MCF 10A (cell line): Measurements from ENCODE around the gene B3GNT8. TPM values are rescaled to one million over a fixed set of nuclear protein-coding genes. Genes with fewer than 3 reads are reported as not detected.

Experiments
- BruUV-seq: library from RNA; stranded (reverse); fragments of 400-500 nt; replicated peaks from 2 replicates; lab custom pipeline; 2021; lab: Mats Ljungman, UMichigan
- CTCF ChIA-PET: fragments of 300-600 bp; sonication (Branson Sonifier 250); formaldehyde crosslinking; extraction: SDS; loops from one replicate; lab custom pipeline; 2021; ENCODE audit warnings: antibody characterized with exemption, inconsistent platforms; lab: Yijun Ruan, JAX
- POLR2A ChIA-PET: fragments of 300-600, 350-650 bp; sonication (Branson Sonifier 250); formaldehyde crosslinking; extraction: SDS; loops from one replicate; lab custom pipeline; 2020; ENCODE audit warnings: antibody characterized with exemption, inconsistent platforms; lab: Yijun Ruan, JAX
- DNase-seq: peaks from one replicate; pipeline ENCODE4 v3.0.0-alpha.2; 2018; ENCODE audit not compliant: unreplicated experiment
- H3K27ac Mint-ChIP-seq: one replicate; pipeline ENCODE4 v1.8.0; 2022; ENCODE audit warnings: mild to moderate bottlenecking, low read depth, mixed read lengths; ENCODE audit not compliant: unreplicated experiment
- H3K27me3 Mint-ChIP-seq: one replicate; pipeline ENCODE4 v1.8.0; 2022; ENCODE audit warnings: mixed read lengths; ENCODE audit not compliant: insufficient read depth, unreplicated experiment
- H3K36me3 Mint-ChIP-seq: one replicate; pipeline ENCODE4 v1.8.0; 2022; ENCODE audit warnings: mild to moderate bottlenecking, moderate library complexity, mixed read lengths; ENCODE audit not compliant: insufficient read depth, unreplicated experiment
- H3K4me1 Mint-ChIP-seq: one replicate; pipeline ENCODE4 v1.8.0; 2022; ENCODE audit warnings: mixed read lengths; ENCODE audit not compliant: insufficient read depth, unreplicated experiment
- H3K4me3 Mint-ChIP-seq: one replicate; pipeline ENCODE4 v1.8.0; 2022; ENCODE audit warnings: mild to moderate bottlenecking, moderate library complexity, mixed read lengths; ENCODE audit not compliant: unreplicated experiment
- H3K9me3 Mint-ChIP-seq: one replicate; pipeline ENCODE4 v1.8.0; 2022; ENCODE audit warnings: mixed read lengths; ENCODE audit not compliant: unreplicated experiment
- intact Hi-C: fragments of 100-400 bp; cut with micrococcal nuclease; formaldehyde crosslinking; loops from 2 replicates; pipeline ENCODE4 v1.14.1; 2022
- total RNA-seq: library from RNA; stranded (reverse); gene quantifications from 2 replicates; pipeline ENCODE4 v1.2.3, GENCODE V29; 2022
- TF ChIP-seq, protein P1 (sequence below): fragments of 200-600 bp; IDR thresholded peaks from one replicate; pipeline ENCODE4 v1.8.0; 2022; ENCODE audit warnings: antibody characterized with exemption, mild to moderate bottlenecking; ENCODE audit not compliant: unreplicated experiment

B3GNT8 gene
- total RNA-seq, 1 experiment from 2014 or later, result not detected

DNA sequence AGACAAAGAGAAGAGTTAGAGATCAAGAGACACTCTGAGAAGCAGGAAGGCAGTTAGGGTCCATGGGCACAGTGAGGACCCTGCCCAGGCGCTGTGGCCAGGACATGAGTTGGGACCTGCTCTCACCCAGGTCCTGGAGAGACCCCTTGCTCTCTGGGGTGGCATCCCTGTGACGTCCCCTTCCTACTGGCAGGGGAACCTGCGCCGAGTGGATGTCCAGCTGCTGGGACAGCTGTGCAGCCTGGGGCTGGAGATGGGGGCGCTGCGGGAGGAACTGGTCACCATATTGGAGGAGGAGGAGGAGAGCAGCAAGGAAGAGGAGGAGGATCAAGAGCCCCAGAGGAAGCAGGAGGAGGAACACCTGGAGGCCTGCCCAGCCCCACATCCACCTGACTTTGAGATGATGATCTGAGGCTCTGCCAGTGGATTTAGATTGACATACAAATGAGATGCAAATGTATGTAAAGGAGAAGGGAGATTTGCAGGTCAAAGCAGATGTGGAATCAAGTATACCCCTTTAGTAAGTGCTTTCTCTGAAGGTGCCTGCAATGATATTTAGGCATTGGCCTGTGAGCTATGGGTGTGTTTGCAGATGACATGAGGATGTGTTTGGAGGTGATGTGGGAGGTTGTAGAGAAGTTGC is 16.8 kb upstream of the B3GNT8 start:
- H3K27ac Mint-ChIP-seq, result no peak overlapping the region
- no peaks in the 10 kb centered on the region for H3K9me3 Mint-ChIP-seq
- no peak for DNase-seq
- POLR2A ChIA-PET, result no interaction called here
- H3K4me3 Mint-ChIP-seq, result no peak overlapping the region
- peaks cover 13% of the 10 kb centered on the region for H3K4me1 Mint-ChIP-seq
- intact Hi-C loops, result no loop called here
- H3K36me3 Mint-ChIP-seq, result no peaks in the 10 kb centered on the region
- peaks cover 21% of the 10 kb centered on the region for H3K27me3 Mint-ChIP-seq
- BruUV-seq, result no TSS peak
- CTCF ChIA-PET, result interaction anchor here (1.2 kb wide), 1 partner anchor 8 kb away, joined by 4 read pairs; no protein-coding TSS in a partner anchor
- TF ChIP-seq, protein P1, sequence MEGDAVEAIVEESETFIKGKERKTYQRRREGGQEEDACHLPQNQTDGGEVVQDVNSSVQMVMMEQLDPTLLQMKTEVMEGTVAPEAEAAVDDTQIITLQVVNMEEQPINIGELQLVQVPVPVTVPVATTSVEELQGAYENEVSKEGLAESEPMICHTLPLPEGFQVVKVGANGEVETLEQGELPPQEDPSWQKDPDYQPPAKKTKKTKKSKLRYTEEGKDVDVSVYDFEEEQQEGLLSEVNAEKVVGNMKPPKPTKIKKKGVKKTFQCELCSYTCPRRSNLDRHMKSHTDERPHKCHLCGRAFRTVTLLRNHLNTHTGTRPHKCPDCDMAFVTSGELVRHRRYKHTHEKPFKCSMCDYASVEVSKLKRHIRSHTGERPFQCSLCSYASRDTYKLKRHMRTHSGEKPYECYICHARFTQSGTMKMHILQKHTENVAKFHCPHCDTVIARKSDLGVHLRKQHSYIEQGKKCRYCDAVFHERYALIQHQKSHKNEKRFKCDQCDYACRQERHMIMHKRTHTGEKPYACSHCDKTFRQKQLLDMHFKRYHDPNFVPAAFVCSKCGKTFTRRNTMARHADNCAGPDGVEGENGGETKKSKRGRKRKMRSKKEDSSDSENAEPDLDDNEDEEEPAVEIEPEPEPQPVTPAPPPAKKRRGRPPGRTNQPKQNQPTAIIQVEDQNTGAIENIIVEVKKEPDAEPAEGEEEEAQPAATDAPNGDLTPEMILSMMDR, result no peak

DNA sequence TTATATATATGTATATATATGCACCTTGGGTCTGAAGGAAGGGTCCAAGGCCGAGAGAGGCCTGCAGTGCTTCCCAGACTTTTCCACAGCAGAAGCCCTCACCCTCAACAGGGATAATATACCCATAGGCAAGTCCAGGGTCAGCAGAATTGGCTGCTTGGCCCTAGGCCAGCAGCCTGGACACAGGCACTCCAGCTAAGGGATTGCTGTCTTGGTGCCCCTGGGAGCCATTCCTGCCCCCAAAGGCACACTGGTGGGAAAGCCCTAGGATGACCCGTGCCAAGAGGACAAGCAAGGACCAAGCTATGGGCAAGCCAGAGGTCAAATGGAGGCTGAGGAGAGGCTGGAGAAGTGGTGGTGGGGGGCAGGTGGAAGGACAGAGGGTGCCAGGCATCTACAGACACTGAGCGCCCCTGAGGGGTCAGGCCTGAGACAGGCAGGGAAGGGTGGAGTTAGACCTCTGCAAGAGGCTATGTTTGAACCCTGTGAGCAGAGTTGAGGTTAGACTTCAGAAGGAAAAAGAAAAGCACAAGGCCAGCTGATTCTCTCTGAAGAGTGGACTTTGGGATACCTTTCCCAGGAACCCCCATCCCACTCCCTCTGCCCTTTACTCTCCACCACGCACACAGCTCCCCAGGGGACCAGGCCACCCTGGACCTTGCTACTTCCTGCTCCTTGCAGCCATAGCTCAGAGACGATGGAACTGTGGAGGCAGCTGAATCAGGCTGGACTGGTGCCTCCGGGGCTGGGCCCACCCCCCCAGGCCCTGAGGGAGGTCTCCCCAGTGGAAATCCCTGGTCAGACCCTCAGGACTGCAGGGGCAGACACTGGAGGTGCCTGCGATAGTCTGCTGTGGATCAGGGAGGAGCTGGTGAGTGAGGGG is 15.5 kb upstream of the B3GNT8 start, which contains the start of gene ERICH4:
Gene ERICH4 (plus strand): TSS at position 684 of the 883 bp plus-strand sequence. CDS start 14 bp downstream, at position 698.
- Mint-ChIP-seq H3K4me3 (no peak within 1 kb of the TSS), H3K27me3 (peaks cover 21% of the 10 kb centered on the region), H3K4me1 (peaks cover 13% of the 10 kb centered on the region), H3K36me3 (peaks cover 3% of the 10 kb centered on the region), H3K9me3 (no peaks in the 10 kb centered on the region), H3K27ac (no peak within 1 kb of the TSS)
- POLR2A ChIA-PET, result no interaction called here
- TF ChIP-seq, protein P1, result no peak
- CTCF ChIA-PET, result interaction anchor here (0.6 to 1.2 kb wide), 3 partner anchors 9 to 609 kb away, joined by 3 to 4 read pairs (median 4); no protein-coding TSS in a partner anchor
- intact Hi-C loops, result no loop called here
- no TSS peak for BruUV-seq
- no peak for DNase-seq

DNA sequence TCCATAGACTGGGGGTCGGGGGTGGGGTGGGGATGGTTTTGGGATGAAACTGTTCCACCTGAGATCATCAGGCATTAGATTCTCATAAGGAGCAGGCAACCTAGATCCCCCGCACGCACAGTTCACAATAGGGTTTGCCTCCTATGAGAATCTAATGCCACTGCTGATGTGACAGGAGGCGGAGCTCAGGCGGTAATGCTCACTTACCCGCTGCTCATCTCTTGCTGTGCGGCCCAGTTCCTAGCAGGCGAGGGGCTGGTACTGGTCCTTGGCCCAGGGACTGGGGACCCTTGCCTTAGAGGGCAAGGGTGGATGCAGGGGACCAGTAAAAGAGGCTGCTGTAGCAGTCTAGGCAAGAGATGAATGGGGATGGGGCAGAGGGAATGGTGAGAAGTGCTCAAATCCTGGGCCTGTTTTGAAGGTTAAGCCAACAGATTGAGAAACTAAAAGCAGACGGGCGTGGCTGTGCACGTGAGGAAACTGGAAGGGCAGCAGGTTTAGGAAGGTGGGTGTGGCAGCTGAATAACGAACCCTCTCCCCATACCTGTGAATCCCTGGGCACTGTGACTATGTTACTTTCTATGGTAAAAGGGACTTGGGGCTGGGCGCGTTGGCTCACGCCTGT is 14.3 kb upstream of the B3GNT8 start:
- peaks cover 21% of the 10 kb centered on the region for H3K27me3 Mint-ChIP-seq
- H3K36me3 Mint-ChIP-seq, result peaks cover 15% of the 10 kb centered on the region
- DNase-seq, result no peak
- peak overlapping the region; percentile 39 for H3K27ac Mint-ChIP-seq
- no TSS peak for BruUV-seq
- H3K9me3 Mint-ChIP-seq, result no peaks in the 10 kb centered on the region
- TF ChIP-seq, protein P1, result no peak
- CTCF ChIA-PET, result interaction anchor here (1.4 kb wide), 1 partner anchor 129 kb away, joined by 4 read pairs; no protein-coding TSS in a partner anchor
- intact Hi-C loops, result no loop called here
- POLR2A ChIA-PET, result no interaction called here
- no peak overlapping the region for H3K4me3 Mint-ChIP-seq
- H3K4me1 Mint-ChIP-seq, result peaks cover 13% of the 10 kb centered on the region
